NOMO-1 (cell line): ENCODE data around the gene COL27A1.

ENCODE experiments used
- DNase-seq, 2 experiments: peaks; one replicate each; lab custom pipeline; 2025; ENCODE audit not compliant: unreplicated experiment in 2 of 2; lab: John Stamatoyannopoulos, UW

The COL27A1 gene

DNA sequence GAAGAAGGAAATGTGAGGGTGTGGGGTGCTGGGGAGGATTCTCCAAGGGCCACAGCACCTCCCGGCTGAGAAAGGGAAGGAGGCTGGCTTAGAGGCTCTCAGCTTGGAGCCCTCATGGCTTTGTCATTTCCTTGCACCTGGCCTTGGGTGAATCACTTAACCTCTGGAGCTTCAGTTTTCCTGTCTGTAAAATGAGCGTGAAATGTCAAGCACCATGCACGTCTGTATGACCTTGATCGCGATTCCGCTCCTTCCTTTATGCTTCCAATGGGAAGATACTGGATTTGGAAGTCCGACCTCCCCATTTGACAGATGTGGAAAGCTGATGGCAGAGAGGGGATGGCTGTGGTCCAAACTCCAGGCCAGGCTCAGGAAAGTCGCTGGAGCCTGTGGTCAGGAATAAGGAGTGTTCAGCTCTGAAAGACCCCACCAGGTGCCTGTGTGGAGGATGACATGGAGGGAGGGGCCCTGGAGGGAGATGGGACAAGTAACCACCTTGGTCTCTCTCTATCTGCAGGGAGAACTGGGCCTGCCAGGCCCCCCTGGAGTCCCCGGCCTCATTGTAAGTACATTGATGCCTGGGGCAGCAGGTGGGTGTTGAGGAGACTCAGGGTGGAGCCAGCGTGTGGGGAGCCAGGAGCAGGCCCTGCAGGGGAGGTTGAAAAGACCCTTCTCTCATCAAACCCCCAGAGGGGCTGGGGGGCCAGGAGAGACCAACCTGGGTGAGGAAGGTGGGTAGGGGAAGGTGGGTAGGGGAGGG, 66.5 kb downstream of the COL27A1 start:
- DNase-seq: no peak

DNA sequence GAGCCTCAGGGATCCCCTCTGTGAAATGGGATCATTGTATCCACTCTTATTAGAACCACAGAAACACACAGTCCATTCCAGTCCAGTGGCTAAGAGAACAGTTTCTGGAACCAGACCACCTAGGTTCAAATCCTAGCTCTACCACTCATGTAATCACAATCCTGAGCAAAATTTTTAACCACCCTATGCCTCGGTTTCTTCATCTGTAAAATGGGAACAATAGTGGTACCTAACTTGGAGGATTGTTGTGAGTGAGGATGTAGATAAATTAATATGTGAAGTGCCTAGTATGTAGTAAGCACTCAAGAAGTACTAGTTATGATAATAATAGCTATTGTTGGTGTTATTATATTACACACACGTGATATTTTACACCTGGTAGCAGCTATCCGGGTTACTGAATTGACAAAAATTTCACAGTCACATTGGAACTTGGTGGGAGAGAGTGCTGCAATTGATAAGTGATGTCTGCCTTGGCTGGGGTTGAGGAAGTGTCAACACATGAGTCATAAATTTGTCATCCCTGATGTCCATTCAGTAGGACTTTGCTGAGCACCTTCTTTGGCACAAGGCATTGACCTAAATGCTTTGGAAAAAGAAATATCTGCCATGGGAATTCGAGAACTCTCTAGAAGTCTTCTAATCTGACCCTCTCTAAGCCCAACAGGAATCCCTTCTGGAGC, 68.4 kb downstream of the COL27A1 start:
- DNase-seq: no peak

DNA sequence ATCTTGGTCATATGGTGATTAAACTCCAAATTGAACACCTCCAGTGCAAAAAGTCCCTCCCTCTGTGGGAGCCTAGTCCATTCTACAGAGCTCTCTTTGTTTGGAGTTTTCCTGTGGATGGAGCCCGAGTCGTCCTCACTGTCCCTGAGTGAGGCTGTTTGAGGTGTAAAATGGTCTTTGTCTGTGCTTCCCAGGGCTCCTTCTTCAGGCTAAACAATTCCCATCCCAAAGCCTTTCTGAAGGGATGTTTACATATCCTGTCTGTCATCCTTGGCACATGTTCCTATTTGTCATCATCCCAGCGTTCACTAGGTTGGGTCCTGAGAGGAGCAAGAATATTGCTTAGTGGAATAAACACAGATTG, 68.9 kb downstream of the COL27A1 start:
- no peak for DNase-seq

DNA sequence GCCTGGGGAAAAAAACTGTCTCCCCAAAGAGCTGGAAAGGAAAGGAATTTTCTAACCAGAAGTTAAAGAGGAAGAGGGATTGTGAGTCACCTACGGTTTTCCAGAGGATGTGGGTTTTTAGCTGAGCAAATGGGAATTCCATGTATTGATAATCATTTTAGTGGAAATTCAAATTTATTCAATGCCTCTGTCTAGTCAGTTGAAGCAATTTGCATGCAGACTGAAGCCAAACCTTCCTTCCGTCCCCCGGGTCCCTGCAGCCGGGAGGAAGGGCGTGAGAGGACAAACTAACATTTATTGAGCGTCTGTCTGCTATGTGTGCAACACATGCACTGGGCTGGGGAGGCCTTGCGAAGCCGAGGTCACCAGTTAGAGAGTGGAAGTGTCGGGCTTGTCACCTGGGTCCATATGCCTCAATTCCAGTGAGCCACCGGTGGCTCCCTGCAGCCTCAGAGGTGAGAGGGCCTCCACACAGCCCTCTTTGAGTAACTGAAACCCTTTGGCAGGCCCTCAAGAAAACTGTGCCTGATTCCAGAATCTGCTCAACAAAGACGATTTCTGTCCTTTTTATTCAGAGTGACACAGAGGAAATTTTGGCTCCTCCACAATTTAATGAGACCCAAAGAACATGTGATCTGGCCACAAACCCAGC, 70.3 kb downstream of the COL27A1 start:
- no peak for DNase-seq

DNA sequence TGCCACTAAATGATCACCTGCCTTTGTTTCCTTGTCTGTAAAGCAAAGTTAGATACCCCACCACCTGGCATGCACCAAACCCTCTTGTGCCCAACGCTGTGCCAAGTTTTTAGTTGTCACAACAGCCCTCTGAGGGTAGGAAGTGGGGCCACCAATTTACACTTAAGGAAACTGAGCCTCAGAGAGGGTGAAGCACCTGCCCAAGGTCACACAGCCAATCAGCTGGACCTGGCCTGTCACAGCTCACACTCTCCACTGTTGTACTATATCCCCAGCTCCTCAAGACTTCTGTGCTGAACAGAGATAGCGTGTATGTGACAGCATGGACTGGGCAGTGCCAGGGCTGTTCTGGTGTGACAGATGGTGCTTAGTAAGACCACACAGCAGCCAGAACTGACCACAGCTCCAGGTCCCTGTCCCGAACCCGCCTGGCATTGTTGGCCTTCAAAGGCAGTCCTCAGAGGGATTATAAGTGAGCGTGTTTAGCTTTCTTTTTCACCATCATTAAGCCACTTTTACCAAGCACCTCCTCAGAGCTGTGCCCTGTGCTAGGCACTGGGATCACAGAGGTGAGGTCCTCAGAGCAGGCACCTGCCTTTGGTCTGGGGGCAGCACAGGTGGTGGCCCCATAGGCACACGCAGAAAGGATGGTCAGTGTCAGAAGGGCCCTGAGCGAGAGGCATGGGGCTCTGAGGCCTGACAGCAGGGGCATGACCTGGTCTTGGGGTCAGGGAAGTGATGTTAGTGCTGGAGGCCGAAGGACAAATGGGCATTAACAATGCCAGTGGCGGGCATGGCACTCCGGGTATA, 71.1 kb downstream of the COL27A1 start:
- no peak for DNase-seq

DNA sequence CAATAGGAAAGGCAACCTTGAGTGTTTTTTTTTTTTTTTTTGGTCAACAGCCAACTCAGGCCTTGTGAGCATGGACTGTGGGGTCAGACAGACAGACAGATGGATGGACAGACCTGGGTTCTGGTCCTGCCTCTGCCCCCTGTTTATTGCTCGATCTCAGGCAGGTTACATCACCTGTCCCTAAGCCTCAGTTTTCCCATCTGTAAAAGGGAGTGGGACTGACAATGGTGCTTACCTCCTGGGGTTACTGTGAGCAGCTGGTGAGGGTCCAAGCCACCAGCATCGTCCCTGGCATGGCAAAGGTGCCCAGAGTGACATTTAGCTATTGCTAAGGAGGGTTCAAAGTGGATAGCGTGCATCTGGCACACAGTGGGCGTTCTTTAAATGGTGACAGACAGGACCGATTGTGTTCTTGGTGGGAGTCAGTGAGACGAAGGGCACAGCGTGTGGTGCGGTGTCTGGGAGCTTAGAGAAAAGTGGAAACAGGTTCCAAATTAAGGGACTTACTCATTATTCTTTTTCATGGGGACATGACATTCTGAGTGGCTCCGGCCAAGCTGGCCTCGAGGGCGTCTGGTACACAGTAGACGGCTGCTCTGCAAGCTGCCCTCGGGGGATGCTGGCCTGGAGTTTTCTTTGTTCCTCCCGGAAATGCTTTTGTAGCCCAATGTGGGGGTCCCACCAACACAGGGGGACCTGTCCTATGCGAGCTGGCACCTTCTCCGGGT, 72.1 kb downstream of the COL27A1 start:
- DNase-seq: no peak

DNA sequence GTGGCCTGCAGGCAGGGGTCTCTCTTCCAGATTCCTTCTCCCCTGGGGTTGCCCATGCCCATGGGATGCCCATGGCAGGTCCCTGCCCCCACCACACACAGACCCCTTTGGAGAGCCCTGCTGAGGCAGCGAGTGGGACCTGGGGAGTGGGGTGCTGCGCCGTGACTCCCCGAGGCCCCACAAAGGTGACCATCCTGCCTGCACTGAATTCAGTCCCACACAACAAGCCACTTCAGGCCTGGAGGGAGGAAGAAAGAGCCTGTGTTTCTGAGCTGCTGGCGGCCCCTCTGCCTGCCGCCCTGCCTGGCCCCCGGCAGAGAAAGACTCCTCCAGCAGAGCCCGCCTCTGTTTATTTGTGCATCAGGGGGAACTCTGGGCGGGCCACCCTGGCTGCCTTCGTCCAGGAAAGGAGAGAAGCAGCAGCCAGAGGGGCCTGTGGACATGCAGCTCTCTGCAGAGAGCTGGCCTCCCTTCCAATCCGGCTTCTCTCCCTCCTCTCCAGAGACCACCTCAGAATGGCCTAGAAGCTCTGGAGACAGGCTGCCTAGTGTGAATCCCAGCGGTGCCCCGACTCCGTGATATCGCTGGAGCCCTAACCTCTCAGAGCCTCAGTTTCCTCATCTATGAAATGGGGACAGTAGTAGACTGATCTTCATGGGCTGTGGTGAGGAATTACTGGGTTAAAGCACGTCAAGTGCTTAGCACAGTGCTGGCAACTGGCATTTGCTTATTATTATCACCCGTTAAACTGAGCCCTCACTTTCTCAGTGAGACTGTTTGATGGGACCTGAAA, 72.9 kb downstream of the COL27A1 start:
- no peak for DNase-seq

DNA sequence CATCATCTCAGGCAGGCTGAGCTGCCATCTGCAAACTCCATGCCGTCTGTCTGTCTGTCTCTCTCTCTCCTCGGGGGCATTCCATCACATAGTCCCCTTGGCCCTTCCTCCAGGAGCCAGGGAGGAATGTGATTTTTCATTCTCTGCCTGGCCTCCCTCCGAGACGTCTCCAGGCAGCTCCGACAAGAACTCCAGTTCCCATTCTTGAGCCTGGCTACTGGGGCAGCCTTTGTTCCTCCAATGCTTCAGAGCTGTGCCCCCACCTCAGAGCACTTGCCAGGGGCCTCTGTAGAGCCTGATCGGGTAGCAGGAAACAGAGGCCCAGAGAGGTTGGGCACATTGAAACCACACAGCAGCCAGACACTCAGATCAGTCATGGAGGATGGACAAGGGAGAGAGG, 74.0 kb downstream of the COL27A1 start:
- DNase-seq: no peak

DNA sequence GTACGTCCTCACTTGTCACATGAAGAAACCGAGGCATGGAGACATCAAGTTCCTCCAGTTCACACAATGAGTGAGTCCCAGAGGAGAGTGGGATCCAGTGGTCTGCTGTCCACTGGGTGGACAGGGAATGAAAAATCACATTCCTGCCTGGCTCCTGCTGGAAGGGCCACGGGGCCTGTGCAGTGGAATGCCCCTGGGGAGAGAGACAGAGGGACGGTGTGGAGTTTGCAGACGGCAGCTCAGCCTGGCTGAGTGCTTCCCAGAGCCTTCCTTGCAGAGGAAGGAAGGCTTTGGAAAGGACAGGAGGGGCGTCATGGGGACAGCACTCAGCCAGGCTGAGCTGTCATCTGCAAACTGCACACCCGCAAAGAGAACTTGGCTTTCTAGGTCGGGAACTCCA, 74.7 kb downstream of the COL27A1 start:
- no peak for DNase-seq

DNA sequence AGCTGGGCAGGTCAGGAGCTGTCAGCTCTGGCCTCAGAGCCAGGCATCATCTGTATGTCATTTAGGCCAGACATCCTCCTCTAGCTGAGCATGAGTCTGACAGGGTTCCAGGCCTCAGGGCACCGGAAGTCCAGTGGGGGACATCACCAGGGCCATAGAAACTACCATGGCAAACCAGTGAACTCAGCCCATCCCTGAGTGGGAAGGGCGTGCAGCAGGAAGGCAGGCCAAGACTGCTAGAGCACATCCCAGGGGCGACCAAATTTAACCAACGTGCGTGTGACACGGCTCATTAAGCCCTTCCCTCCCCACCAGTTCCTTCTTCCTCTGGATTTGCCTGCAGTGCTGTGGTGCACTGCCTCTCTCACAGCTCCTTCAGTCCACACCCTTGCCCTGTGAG, 75.9 kb downstream of the COL27A1 start:
- DNase-seq: no peak

DNA sequence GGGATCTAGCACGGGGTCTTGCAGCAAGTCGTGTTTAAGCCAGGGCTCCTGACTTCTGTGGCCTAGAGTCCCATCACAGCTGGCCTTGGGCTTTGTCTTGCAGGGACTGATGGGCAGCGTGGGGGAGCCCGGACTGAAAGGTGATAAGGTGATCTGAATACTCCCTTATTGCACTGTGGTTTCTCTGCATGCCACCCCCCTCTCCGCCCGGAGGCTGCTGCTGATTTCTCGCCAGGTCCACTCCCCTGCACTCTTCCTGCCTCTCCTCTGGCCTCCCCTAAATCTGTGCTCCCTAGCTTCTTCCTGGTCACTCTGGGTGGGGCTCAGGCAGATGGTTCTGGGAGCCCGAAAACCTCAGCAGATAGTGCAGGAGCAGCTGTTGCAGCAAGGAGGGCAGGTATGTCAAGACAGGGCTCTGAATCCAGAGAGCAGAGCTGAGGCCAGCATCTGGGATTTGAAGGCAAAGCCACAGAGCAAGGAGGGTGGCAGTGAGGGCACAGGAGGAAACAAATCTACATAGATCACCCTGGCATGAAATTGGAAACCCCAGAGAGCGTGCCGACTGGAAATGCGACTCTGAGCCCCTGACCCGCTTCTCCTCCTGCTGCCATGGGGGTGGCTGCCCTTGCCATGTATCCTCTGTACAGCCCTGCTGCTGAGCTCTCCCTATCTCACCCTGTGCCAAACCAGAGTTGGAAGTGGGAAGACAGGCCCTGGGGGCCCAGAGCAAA, 76.5 kb downstream of the COL27A1 start:
- DNase-seq: no peak

DNA sequence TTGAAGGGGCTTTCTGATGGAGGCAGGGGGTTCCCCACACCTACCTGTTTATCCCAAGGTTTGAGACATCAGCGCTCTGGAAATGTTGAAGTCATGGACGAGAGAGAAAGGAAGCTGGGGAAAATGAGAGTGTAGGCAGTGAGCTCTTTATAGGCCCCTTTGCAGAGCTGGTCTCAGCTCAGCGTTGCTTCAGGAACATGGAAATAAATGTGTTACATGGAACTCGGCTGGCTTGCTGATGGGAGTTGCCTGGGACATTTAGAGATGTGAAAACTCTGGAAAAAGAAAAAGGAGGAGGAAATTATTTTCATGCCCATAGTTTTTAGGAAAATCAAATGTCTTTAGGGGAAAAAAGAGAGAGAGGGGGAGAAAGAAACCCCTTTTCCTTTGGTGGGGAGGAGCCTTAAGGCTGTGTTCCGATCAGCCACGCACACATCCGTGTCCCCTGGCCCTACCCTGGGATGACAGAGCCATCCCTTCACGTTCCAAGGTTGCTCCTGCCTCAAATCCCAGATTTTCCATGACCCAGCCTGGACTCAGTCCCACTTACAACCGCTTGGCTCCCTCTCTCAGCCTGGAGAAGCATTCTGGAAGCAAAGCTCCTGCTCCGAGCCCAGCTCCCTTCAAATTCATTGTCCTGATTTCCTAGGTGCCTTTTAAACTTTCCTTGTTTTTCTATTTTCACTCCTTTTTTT, 78.3 kb downstream of the COL27A1 start:
- DNase-seq: no peak

DNA sequence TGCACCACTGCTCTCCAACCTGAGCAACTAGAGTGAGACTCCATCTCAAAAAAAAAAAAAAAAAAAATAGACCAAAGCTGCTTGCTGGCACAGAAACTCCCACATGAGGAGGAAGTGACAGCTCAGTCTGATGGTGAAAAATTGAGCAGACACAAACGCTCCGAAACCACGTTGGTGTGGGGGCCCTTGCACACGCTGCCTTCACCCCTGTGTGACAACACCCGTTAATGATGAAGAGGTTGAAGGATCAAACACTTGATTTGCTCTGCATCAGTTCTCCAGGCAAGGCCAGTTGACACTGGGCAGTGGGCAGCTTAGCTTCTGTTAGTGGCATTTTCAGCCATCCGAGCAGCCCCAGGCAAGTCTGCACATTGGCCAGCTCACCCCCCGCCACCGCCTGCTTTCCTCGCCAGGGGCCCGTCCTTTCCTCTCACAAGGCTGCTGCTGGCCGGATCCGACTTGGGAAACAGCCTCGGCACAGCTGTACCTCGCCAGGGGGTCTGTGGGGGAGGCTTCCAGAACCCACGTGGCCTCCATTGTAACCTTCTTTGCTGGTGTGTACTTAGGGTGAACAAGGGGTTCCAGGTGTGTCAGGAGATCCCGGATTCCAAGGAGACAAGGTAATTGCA, 79.8 kb downstream of the COL27A1 start:
- no peak for DNase-seq

DNA sequence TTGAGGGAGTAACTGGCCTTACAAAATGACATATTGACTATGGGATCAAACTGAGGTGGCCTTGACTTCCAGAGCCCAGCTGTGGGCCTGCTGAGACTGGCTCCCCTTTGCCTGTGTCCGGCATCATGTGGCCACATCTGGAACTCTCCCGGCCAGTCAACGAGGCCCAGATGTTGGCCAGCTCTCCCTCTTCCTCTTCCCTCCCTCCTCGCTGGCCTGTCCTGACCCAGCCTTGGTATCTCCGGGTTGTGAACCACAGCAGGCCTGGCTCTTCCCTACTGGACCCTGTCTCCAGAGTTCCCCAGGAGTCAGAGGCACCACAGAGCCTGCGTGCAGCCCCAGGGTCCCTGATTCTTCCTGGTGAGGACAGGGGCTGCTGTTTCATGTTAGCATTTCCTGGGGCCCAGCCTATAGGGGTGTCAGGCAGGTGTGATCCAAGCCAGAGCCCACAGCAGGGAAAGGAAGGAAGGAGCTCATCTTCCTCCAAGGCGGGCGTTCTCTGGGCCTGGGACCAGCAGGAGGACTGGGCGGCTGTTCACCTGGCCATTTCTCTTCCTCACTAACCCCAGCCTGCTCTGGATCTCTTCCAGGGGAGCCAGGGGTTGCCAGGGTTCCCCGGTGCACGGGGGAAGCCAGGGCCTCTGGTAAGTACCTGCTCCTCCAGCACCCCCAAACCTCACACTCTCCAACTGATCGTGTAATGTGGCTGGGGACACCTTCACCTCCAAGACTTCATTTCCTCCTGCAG, 81.2 kb downstream of the COL27A1 start:
- no peak for DNase-seq

DNA sequence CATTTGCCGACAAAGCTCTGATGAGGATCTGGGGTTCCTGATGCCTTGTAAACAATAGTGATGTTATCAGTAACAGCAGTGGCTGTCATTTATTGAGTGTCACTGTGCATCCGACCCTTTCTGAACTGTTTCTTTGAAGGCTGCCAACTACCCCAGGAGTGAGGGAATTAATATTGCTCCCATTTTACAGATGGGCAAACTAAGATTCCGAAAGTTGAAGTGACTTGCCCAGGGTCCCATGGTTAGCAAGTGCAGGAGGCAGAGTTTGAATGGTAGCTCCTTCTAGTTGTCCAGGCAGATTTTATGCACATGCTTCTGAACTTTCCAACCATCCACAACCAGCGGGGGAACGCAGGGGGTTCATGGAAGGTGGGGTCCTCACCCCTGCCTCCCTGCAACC, 81.9 kb downstream of the COL27A1 start:
- DNase-seq: no peak

DNA sequence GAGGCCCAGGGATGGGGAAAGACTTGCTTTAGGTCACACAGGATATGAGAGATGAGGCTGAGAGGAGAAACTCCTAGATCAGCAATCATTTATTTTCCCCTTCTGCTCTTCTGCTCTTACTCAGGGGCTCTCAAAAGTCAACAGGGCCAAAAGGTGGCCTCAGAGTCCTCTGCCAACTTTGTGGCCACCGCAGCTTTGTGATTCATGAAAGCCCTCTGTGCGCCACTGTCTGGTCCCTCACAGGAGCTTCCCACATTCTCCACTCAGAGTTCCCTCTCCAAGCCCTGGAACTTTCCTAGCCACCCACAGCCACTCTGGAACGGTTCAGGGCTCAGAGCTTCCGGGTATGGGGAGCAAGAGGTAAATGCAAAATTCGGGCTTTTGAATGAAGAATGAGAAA, 82.4 kb downstream of the COL27A1 start:
- no peak for DNase-seq

DNA sequence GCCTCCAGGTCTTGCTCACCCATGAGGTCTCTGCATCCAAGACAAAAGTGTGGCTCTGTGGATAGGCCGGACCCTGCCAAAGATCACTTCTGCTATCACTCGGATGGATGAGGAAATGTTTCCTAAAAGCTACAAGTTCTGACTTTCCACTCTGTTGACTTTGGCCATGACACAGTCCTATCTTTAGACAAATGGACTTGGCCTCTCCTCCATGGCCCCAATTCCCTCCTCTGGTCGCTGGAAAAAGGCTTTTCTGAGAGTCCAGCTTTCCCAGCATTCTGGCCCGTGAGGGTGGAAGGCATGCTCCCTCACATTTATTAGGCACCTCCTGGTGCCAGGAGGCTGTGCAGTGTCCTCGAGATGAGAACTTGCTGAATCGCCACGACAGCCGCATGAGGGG, 83.1 kb downstream of the COL27A1 start:
- no peak for DNase-seq
